ENCODE data around the gene ABHD6. TPM values are rescaled to one million over a fixed set of nuclear protein-coding genes. Genes with fewer than 3 reads are reported as not detected.

Gene ABHD6
- total RNA-seq, 1 donor from 2014 or later, result 6.9 TPM

- no peak for TF ChIP-seq CTCF (IDR thresholded peaks at IDR 0.05)
- DNase-seq (ENCODE audit: low spot score in 2 of 2), result no peak
- Histone ChIP-seq H3K27me3 (no peaks in the 10 kb centered on the region), H3K27ac (no peak overlapping the region), H3K9me3 (no peaks in the 10 kb centered on the region), H3K36me3 (no peaks in the 10 kb centered on the region), H3K4me1 (no peaks in the 10 kb centered on the region), H3K4me3 (no peak overlapping the region)
- intact Hi-C loops (cut with DNase I), result no loop called here
Observed at GRCh38 chr3:58190882-58191281, 46.7 kb upstream of the ABHD6 start.

GRCh38 chr3:58191361-58191991 is 46.1 kb upstream of the ABHD6 start:
- no peaks in the 10 kb centered on the region for H3K9me3 ChIP-seq
- H3K4me3 ChIP-seq, result no peak overlapping the region
- H3K4me1 ChIP-seq, result no peaks in the 10 kb centered on the region
- TF ChIP-seq CTCF (IDR thresholded peaks at IDR 0.05), result no peak
- H3K27me3 ChIP-seq, result no peaks in the 10 kb centered on the region
- H3K36me3 ChIP-seq, result no peaks in the 10 kb centered on the region
- no peak overlapping the region for H3K27ac ChIP-seq
- intact Hi-C loops (cut with DNase I), result no loop called here
- no peak for DNase-seq (ENCODE audit: low spot score in 2 of 2)

GRCh38 chr3:58192069-58192468 is 45.5 kb upstream of the ABHD6 start:
- H3K36me3 ChIP-seq, result no peaks in the 10 kb centered on the region
- intact Hi-C loops (cut with DNase I), result no loop called here
- no peak overlapping the region for H3K27ac ChIP-seq
- H3K27me3 ChIP-seq, result no peaks in the 10 kb centered on the region
- no peaks in the 10 kb centered on the region for H3K9me3 ChIP-seq
- no peaks in the 10 kb centered on the region for H3K4me1 ChIP-seq
- TF ChIP-seq CTCF (IDR thresholded peaks at IDR 0.05), result no peak
- no peak for DNase-seq (ENCODE audit: low spot score in 2 of 2)
- no peak overlapping the region for H3K4me3 ChIP-seq

- Histone ChIP-seq H3K4me1 (peaks cover 0 to 10% of the 10 kb centered on the region in 2 donors), H3K27ac (no peak overlapping the region), H3K27me3 (no peaks in the 10 kb centered on the region), H3K4me3 (no peak overlapping the region), H3K9me3 (no peaks in the 10 kb centered on the region), H3K36me3 (no peaks in the 10 kb centered on the region)
- intact Hi-C loops (cut with DNase I), result no loop called here
- DNase-seq (ENCODE audit: low spot score in 2 of 2), result no peak
- TF ChIP-seq CTCF (IDR thresholded peaks at IDR 0.05), result no peak
Observed at GRCh38 chr3:58193682-58194407, 43.7 kb upstream of the ABHD6 start.

GRCh38 chr3:58197588-58197987 is 40.0 kb upstream of the ABHD6 start:
- Histone ChIP-seq H3K9me3 (no peaks in the 10 kb centered on the region), H3K27ac (no peak overlapping the region), H3K4me3 (no peak overlapping the region), H3K27me3 (no peaks in the 10 kb centered on the region), H3K36me3 (no peaks in the 10 kb centered on the region), H3K4me1 (peaks cover 0 to 13% of the 10 kb centered on the region in 2 donors)
- no peak for DNase-seq (ENCODE audit: low spot score in 2 of 2)
- intact Hi-C loops (cut with DNase I), result no loop called here
- no peak for TF ChIP-seq CTCF (IDR thresholded peaks at IDR 0.05)

Data from ascending aorta (tissue), 2 donors.